HepG2 (cell line): ENCODE results near the gene CCDC142. TPM values are rescaled to one million over a fixed set of nuclear protein-coding genes. Genes with fewer than 3 reads are reported as not detected.

Experiments
- EED ChIP-seq: sonication (generic); formaldehyde crosslinking; IDR thresholded peaks from 2 replicates; pipeline ENCODE4 v1.5.0; 2020; ENCODE audit warnings: mild to moderate bottlenecking, missing genetic modification reagents
- MBNL3 ChIP-seq: fragments of 250-450 bp; sonication (Bioruptor Pico); conservative IDR thresholded peaks from 2 replicates; pipeline ENCODE4 v1.8.0; 2022; ENCODE audit warnings: mild to moderate bottlenecking, inconsistent platforms
- MEF2D ChIP-seq: sonication (generic); formaldehyde crosslinking; IDR thresholded peaks from 2 replicates; pipeline ENCODE4 v1.5.1; 2020; ENCODE audit warnings: mild to moderate bottlenecking, missing genetic modification reagents
- RBFOX2 ChIP-seq: fragments of 200-400 bp; formaldehyde crosslinking; IDR thresholded peaks from 2 replicates; pipeline ENCODE4 v1.6.1; 2017; ENCODE audit warnings: low read depth, mild to moderate bottlenecking, low read length
- SP140L ChIP-seq: sonication (generic); formaldehyde crosslinking; IDR thresholded peaks from 2 replicates; pipeline ENCODE4 v1.4.0; 2020; ENCODE audit warnings: missing genetic modification reagents, borderline replicate concordance
- ZNF326 ChIP-seq: sonication (generic); formaldehyde crosslinking; IDR thresholded peaks from 2 replicates; pipeline ENCODE4 v1.4.0; 2020; ENCODE audit warnings: missing genetic modification reagents, borderline replicate concordance
- ZNF331 ChIP-seq: sonication (generic); formaldehyde crosslinking; IDR thresholded peaks from 2 replicates; pipeline ENCODE4 v1.4.0; 2020; ENCODE audit warnings: missing genetic modification reagents
- ZNF354B ChIP-seq: sonication (generic); formaldehyde crosslinking; IDR thresholded peaks from 2 replicates; pipeline ENCODE4 v1.8.0; 2022; ENCODE audit warnings: mild to moderate bottlenecking, missing genetic modification reagents
- ZNF569 ChIP-seq: sonication (generic); formaldehyde crosslinking; IDR thresholded peaks from 2 replicates; pipeline ENCODE4 v1.5.0; 2020; ENCODE audit warnings: mild to moderate bottlenecking, missing genetic modification reagents, moderate library complexity, borderline replicate concordance
- ZNF766 ChIP-seq: sonication (generic); formaldehyde crosslinking; IDR thresholded peaks from 2 replicates; pipeline ENCODE4 v1.5.0; 2020; ENCODE audit warnings: missing genetic modification reagents, borderline replicate concordance
- ZNF777 ChIP-seq: sonication (generic); formaldehyde crosslinking; IDR thresholded peaks from 2 replicates; pipeline ENCODE4 v1.4.0; 2020; ENCODE audit warnings: missing genetic modification reagents
- polyA plus RNA-seq, 8 experiments: library from polyadenylated mRNA; depleted of rRNA in 3 of 8; stranded (reverse) in 7 of 8; unstranded in 1 of 8; fragments of >200 nt; fragmentation: Illumina TruSeq in 4 of 8; extraction: Trizol in 4 of 8; gene quantifications; 2 replicates each; pipeline versions ENCODE4 v1.2.1 to v1.2.3, GENCODE V29; 2011 to 2016; ENCODE audit warnings: low read depth in 4 of 8, missing spikeins in 1 of 8, mixed read lengths in 1 of 8; ENCODE audit not compliant: insufficient read depth in 1 of 8
- total RNA-seq, 5 experiments: library from RNA; depleted of rRNA; stranded (reverse); fragments of >200 nt; fragmentation: Illumina TruSeq; extraction: Trizol; gene quantifications; 2 replicates each; pipeline ENCODE4 v1.2.3, GENCODE V29; 2016; ENCODE audit warnings: low read depth in 1 of 5
- TF ChIP-seq, protein P1 (sequence below): sonication (generic); formaldehyde crosslinking; IDR thresholded peaks from 2 replicates; pipeline ENCODE4 v1.5.0; 2020; ENCODE audit warnings: mild to moderate bottlenecking, missing genetic modification reagents
- TF ChIP-seq, protein P2 (sequence below): sonication (generic); formaldehyde crosslinking; IDR thresholded peaks from 2 replicates; pipeline ENCODE4 v1.5.1; 2020; ENCODE audit warnings: missing genetic modification reagents, mild to moderate bottlenecking, borderline replicate concordance
- TF ChIP-seq, protein P3 (sequence below): sonication (generic); formaldehyde crosslinking; IDR thresholded peaks from 2 replicates; pipeline ENCODE4 v1.8.0; 2022; ENCODE audit warnings: mild to moderate bottlenecking, missing genetic modification reagents; ENCODE audit not compliant: insufficient replicate concordance
- TF ChIP-seq, protein P4 (sequence below): sonication (generic); formaldehyde crosslinking; IDR thresholded peaks from 2 replicates; pipeline ENCODE4 v1.9.0; 2021; ENCODE audit warnings: mild to moderate bottlenecking, missing genetic modification reagents
- TF ChIP-seq, protein P5 (sequence below): sonication (generic); formaldehyde crosslinking; IDR thresholded peaks from 2 replicates; pipeline ENCODE4 v1.4.0; 2020; ENCODE audit warnings: missing genetic modification reagents, borderline replicate concordance

Gene CCDC142
- total and polyA plus RNA-seq, 2 of the 13 experiments (the other 11 are each of a cell fraction or from before 2014, with no cell fraction given) = 14.7 to 30.4 TPM

DNA sequence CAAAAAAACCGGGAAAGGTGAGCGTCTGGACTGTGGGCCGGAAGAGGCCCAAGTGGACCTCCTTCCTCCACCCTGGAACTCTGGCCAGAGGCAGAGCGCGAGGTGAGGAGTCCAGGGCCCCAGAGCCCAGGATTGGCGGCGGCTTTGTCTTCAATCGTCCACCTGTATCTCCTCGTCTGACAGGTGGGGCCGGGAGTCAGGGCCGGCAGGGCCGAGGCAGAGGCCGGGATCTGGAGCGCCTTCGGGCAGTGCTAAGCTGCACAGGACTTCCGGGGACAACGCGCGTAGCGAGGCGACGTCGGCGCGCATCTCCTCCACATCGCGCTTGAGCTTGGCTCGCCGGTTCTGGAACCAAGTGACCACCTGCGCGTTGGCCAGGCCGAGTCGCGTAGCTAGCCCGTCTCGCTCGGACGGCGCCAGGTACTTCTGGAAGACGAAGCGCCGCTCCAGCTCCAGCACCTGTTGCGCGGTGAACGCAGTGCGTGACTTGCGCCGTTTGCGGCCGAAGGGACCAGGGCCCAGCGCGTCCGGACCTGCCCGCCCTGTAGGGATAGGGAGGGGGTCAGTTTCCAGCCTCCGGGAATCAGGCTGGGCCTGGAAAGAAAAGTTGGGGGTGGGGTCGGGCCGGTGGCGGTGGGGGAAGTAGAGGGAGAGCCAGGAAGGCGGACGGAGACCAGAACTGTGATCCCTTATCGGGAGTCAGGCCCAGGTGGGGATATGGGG, 15.1 kb upstream of the CCDC142 start (continued):
- TF ChIP-seq EED (CRISPR knock-in tag) = peak; percentile 86
- TF ChIP-seq, protein P1, sequence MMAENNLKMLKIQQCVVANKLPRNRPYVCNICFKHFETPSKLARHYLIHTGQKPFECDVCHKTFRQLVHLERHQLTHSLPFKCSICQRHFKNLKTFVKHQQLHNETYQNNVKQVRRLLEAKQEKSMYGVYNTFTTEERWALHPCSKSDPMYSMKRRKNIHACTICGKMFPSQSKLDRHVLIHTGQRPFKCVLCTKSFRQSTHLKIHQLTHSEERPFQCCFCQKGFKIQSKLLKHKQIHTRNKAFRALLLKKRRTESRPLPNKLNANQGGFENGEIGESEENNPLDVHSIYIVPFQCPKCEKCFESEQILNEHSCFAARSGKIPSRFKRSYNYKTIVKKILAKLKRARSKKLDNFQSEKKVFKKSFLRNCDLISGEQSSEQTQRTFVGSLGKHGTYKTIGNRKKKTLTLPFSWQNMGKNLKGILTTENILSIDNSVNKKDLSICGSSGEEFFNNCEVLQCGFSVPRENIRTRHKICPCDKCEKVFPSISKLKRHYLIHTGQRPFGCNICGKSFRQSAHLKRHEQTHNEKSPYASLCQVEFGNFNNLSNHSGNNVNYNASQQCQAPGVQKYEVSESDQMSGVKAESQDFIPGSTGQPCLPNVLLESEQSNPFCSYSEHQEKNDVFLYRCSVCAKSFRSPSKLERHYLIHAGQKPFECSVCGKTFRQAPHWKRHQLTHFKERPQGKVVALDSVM (CRISPR knock-in tag) = peak; percentile 16; the same call in 1 of the 2 replicates
- no peak; the same call in 1 of the 2 replicates for TF ChIP-seq ZNF766 (CRISPR knock-in tag)
- no peak for TF ChIP-seq MBNL3 (CRISPR knock-in tag)
- TF ChIP-seq, protein P2, sequence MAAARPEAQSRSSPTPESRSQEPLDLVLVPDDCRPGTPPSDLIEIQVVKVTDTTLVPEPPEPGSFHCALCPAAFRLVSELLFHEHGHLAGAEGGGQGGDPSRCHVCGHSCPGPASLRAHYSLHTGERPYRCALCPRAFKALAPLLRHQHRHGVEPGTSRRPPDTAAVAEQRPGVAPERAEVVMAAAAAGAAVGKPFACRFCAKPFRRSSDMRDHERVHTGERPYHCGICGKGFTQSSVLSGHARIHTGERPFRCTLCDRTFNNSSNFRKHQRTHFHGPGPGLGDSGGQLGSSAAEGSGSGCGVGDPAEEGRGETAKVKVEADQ (CRISPR knock-in tag) = peak; percentile 76; the same call in 1 of the 2 replicates
- TF ChIP-seq ZNF326 = peak; percentile 61; the same call in 1 of the 2 replicates
- TF ChIP-seq ZNF331 (CRISPR knock-in tag) = no peak
- TF ChIP-seq, protein P3, sequence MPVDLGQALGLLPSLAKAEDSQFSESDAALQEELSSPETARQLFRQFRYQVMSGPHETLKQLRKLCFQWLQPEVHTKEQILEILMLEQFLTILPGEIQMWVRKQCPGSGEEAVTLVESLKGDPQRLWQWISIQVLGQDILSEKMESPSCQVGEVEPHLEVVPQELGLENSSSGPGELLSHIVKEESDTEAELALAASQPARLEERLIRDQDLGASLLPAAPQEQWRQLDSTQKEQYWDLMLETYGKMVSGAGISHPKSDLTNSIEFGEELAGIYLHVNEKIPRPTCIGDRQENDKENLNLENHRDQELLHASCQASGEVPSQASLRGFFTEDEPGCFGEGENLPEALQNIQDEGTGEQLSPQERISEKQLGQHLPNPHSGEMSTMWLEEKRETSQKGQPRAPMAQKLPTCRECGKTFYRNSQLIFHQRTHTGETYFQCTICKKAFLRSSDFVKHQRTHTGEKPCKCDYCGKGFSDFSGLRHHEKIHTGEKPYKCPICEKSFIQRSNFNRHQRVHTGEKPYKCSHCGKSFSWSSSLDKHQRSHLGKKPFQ (CRISPR knock-in tag) = peak; percentile 45
- TF ChIP-seq ZNF354B (CRISPR knock-in tag) = peak; percentile 80; the same call in 1 of the 2 replicates
- TF ChIP-seq SP140L = no peak
- 0 out of 2 replicates have a peak, but pooled peaks have one; percentile 49 for TF ChIP-seq ZNF777 (CRISPR knock-in tag)
- TF ChIP-seq, protein P4, sequence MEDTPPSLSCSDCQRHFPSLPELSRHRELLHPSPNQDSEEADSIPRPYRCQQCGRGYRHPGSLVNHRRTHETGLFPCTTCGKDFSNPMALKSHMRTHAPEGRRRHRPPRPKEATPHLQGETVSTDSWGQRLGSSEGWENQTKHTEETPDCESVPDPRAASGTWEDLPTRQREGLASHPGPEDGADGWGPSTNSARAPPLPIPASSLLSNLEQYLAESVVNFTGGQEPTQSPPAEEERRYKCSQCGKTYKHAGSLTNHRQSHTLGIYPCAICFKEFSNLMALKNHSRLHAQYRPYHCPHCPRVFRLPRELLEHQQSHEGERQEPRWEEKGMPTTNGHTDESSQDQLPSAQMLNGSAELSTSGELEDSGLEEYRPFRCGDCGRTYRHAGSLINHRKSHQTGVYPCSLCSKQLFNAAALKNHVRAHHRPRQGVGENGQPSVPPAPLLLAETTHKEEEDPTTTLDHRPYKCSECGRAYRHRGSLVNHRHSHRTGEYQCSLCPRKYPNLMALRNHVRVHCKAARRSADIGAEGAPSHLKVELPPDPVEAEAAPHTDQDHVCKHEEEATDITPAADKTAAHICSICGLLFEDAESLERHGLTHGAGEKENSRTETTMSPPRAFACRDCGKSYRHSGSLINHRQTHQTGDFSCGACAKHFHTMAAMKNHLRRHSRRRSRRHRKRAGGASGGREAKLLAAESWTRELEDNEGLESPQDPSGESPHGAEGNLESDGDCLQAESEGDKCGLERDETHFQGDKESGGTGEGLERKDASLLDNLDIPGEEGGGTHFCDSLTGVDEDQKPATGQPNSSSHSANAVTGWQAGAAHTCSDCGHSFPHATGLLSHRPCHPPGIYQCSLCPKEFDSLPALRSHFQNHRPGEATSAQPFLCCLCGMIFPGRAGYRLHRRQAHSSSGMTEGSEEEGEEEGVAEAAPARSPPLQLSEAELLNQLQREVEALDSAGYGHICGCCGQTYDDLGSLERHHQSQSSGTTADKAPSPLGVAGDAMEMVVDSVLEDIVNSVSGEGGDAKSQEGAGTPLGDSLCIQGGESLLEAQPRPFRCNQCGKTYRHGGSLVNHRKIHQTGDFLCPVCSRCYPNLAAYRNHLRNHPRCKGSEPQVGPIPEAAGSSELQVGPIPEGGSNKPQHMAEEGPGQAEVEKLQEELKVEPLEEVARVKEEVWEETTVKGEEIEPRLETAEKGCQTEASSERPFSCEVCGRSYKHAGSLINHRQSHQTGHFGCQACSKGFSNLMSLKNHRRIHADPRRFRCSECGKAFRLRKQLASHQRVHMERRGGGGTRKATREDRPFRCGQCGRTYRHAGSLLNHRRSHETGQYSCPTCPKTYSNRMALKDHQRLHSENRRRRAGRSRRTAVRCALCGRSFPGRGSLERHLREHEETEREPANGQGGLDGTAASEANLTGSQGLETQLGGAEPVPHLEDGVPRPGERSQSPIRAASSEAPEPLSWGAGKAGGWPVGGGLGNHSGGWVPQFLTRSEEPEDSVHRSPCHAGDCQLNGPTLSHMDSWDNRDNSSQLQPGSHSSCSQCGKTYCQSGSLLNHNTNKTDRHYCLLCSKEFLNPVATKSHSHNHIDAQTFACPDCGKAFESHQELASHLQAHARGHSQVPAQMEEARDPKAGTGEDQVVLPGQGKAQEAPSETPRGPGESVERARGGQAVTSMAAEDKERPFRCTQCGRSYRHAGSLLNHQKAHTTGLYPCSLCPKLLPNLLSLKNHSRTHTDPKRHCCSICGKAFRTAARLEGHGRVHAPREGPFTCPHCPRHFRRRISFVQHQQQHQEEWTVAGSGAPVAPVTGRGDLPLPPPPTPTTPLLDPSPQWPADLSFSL (CRISPR knock-in tag) = no peak
- peak; percentile 85 for TF ChIP-seq RBFOX2
- 0 out of 2 replicates have a peak, but pooled peaks have one; percentile 22 for TF ChIP-seq MEF2D (CRISPR knock-in tag)
- TF ChIP-seq ZNF569 = no peak
- TF ChIP-seq, protein P5, sequence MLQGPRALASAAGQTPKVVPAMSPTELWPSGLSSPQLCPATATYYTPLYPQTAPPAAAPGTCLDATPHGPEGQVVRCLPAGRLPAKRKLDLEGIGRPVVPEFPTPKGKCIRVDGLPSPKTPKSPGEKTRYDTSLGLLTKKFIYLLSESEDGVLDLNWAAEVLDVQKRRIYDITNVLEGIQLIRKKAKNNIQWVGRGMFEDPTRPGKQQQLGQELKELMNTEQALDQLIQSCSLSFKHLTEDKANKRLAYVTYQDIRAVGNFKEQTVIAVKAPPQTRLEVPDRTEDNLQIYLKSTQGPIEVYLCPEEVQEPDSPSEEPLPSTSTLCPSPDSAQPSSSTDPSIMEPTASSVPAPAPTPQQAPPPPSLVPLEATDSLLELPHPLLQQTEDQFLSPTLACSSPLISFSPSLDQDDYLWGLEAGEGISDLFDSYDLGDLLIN = peak; percentile 79; the same call in 1 of the 2 replicates
